Spleen (tissue), 7 donors: Measurements from ENCODE around the gene DNER.

ENCODE experiments used
- POLR2AphosphoS5 ChIP-seq, 3 donors: sonication (generic); formaldehyde crosslinking; IDR thresholded peaks; one replicate each; pipeline ENCODE4 v1.5.1; 2017; ENCODE audit warnings: antibody characterized with exemption in 3 of 3
- TF ChIP-seq, protein P1 (sequence below), 11 experiments: fragments of 200-600 bp in 7 of 11; fragments of 450-650 bp in 4 of 11; sonication (generic) in 4 of 11; IDR thresholded peaks in 8 of 11; conservative IDR thresholded peaks in 3 of 11; 1 replicate in 7 of 11; 2 replicates in 4 of 11; pipeline versions ENCODE4 v1.4.0 to v1.8.0; 2016 to 2021; ENCODE audit warnings: antibody characterized with exemption in 11 of 11, inconsistent platforms in 4 of 11, mild to moderate bottlenecking in 1 of 11
- donor health status: DM: no; HTN: no; CAD: no; lungs with moderate emphysema.
- donor health status: DM: no; HTN: no; CAD: no.
- donor health status: DM: no; HTN: no; CAD: no.

GRCh38 chr2:229433351-229433750 is 281.0 kb downstream of the DNER start:
- TF ChIP-seq, protein P1, sequence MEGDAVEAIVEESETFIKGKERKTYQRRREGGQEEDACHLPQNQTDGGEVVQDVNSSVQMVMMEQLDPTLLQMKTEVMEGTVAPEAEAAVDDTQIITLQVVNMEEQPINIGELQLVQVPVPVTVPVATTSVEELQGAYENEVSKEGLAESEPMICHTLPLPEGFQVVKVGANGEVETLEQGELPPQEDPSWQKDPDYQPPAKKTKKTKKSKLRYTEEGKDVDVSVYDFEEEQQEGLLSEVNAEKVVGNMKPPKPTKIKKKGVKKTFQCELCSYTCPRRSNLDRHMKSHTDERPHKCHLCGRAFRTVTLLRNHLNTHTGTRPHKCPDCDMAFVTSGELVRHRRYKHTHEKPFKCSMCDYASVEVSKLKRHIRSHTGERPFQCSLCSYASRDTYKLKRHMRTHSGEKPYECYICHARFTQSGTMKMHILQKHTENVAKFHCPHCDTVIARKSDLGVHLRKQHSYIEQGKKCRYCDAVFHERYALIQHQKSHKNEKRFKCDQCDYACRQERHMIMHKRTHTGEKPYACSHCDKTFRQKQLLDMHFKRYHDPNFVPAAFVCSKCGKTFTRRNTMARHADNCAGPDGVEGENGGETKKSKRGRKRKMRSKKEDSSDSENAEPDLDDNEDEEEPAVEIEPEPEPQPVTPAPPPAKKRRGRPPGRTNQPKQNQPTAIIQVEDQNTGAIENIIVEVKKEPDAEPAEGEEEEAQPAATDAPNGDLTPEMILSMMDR (IDR thresholded peaks at IDR 0.05 in 8 of 11, conservative IDR thresholded peaks at IDR 0.05 in 3 of 11), result no peak
- TF ChIP-seq POLR2AphosphoS5 (IDR thresholded peaks at IDR 0.05), result no peak
